HepG2 (cell line): ENCODE measurements around the gene MYH7. TPM values are rescaled to one million over a fixed set of nuclear protein-coding genes. Genes with fewer than 3 reads are reported as not detected.

Experiments used
- ATF7 ChIP-seq, 2 experiments: fragments of 450-650 bp in 1 of 2; sonication (generic) in 1 of 2; formaldehyde crosslinking in 1 of 2; IDR thresholded peaks; 2 replicates each; pipeline versions ENCODE4 v1.4.0 to v1.6.1; 2016 to 2020; ENCODE audit warnings: antibody characterized with exemption in 1 of 2, mild to moderate bottlenecking in 1 of 2, missing genetic modification reagents in 1 of 2
- CEBPG ChIP-seq: IDR thresholded peaks from 2 replicates; pipeline ENCODE4 v1.6.1; 2016
- EP300 ChIP-seq, 3 experiments: sonication (generic) in 1 of 3; formaldehyde crosslinking in 1 of 3; IDR thresholded peaks; 2 replicates each; pipeline versions ENCODE4 v1.5.1 to v1.6.1; 2011 to 2020; ENCODE audit warnings: low read depth in 2 of 3, low read length in 2 of 3, borderline replicate concordance in 1 of 3, improper control_type of control experiment in 1 of 3, mild to moderate bottlenecking in 1 of 3, missing genetic modification reagents in 1 of 3, moderate library complexity in 1 of 3
- EZH2 ChIP-seq: conservative IDR thresholded peaks from 2 replicates; pipeline ENCODE4 v1.6.1; 2012; ENCODE audit warnings: mild to moderate bottlenecking, low read depth, low read length, moderate library complexity
- HNRNPH1 ChIP-seq: fragments of 200-400 bp; formaldehyde crosslinking; optimal IDR thresholded peaks from 2 replicates; pipeline ENCODE3; 2017; ENCODE audit warnings: mild to moderate bottlenecking, low read depth, low read length
- MIXL1 ChIP-seq: IDR thresholded peaks from 2 replicates; pipeline ENCODE4 v1.6.1; 2016
- MLX ChIP-seq: IDR thresholded peaks from 2 replicates; pipeline ENCODE4 v1.6.1; 2016
- RXRB ChIP-seq: IDR thresholded peaks from 2 replicates; pipeline ENCODE4 v1.6.1; 2016; ENCODE audit warnings: borderline replicate concordance, missing genetic modification reagents, missing compliant biosample characterization
- SALL1 ChIP-seq: sonication (generic); formaldehyde crosslinking; IDR thresholded peaks from 2 replicates; pipeline ENCODE4 v1.8.0; 2022; ENCODE audit warnings: mild to moderate bottlenecking, missing genetic modification reagents
- SNAI1 ChIP-seq: sonication (generic); formaldehyde crosslinking; IDR thresholded peaks from 2 replicates; pipeline ENCODE4 v1.5.0; 2020; ENCODE audit warnings: mild to moderate bottlenecking, missing genetic modification reagents, borderline replicate concordance
- TMF1 ChIP-seq: sonication (generic); formaldehyde crosslinking; IDR thresholded peaks from 2 replicates; pipeline ENCODE4 v1.8.1; 2022; ENCODE audit warnings: low read depth, missing genetic modification reagents
- ZBTB7B ChIP-seq: sonication (generic); formaldehyde crosslinking; IDR thresholded peaks from 2 replicates; pipeline ENCODE4 v1.4.0; 2020; ENCODE audit warnings: missing genetic modification reagents
- ZBTB8A ChIP-seq: sonication (generic); formaldehyde crosslinking; IDR thresholded peaks from 2 replicates; pipeline ENCODE4 v1.4.0; 2020; ENCODE audit warnings: mild to moderate bottlenecking, low read depth, missing genetic modification reagents, borderline replicate concordance
- ZKSCAN1 ChIP-seq: fragments of 150-350 bp; IDR thresholded peaks from 2 replicates; pipeline ENCODE4 v1.6.1; 2014; ENCODE audit warnings: low read length
- ZNF788 ChIP-seq: sonication (generic); formaldehyde crosslinking; IDR thresholded peaks from 2 replicates; pipeline ENCODE4 v1.5.0; 2020; ENCODE audit warnings: mild to moderate bottlenecking, missing genetic modification reagents, borderline replicate concordance
- ZNF83 ChIP-seq: sonication (generic); formaldehyde crosslinking; IDR thresholded peaks from 2 replicates; pipeline ENCODE4 v1.4.0; 2020; ENCODE audit warnings: missing genetic modification reagents, mild to moderate bottlenecking, borderline replicate concordance
- ZSCAN29 ChIP-seq: sonication (generic); formaldehyde crosslinking; conservative IDR thresholded peaks from 2 replicates; pipeline ENCODE4 v1.4.0; 2020; ENCODE audit warnings: mild to moderate bottlenecking, missing genetic modification reagents
- polyA plus RNA-seq, 8 experiments: library from polyadenylated mRNA; depleted of rRNA in 3 of 8; stranded (reverse) in 7 of 8; unstranded in 1 of 8; fragments of >200 nt; fragmentation: Illumina TruSeq in 4 of 8; extraction: Trizol in 4 of 8; gene quantifications; 2 replicates each; pipeline versions ENCODE4 v1.2.1 to v1.2.3, GENCODE V29; 2011 to 2016; ENCODE audit warnings: low read depth in 4 of 8, missing spikeins in 1 of 8, mixed read lengths in 1 of 8; ENCODE audit not compliant: insufficient read depth in 1 of 8
- total RNA-seq, 5 experiments: library from RNA; depleted of rRNA; stranded (reverse); fragments of >200 nt; fragmentation: Illumina TruSeq; extraction: Trizol; gene quantifications; 2 replicates each; pipeline ENCODE4 v1.2.3, GENCODE V29; 2016; ENCODE audit warnings: low read depth in 1 of 5
- TF ChIP-seq, protein P1 (sequence below), 2 experiments: sonication (generic) in 1 of 2; formaldehyde crosslinking in 1 of 2; IDR thresholded peaks; 2 replicates each; pipeline versions ENCODE4 v1.4.0 to v1.6.1; 2018 to 2020; ENCODE audit warnings: missing genetic modification reagents in 2 of 2, borderline replicate concordance in 1 of 2, low read depth in 1 of 2, mild to moderate bottlenecking in 1 of 2, missing biosample characterization in 1 of 2
- TF ChIP-seq, protein P2 (sequence below): sonication (generic); formaldehyde crosslinking; IDR thresholded peaks from 2 replicates; pipeline ENCODE4 v1.4.0; 2020; ENCODE audit warnings: low read depth, mild to moderate bottlenecking, missing genetic modification reagents
- TF ChIP-seq, protein P3 (sequence below): sonication (generic); formaldehyde crosslinking; IDR thresholded peaks from 2 replicates; pipeline ENCODE4 v1.4.0; 2020; ENCODE audit warnings: missing genetic modification reagents, borderline replicate concordance
- TF ChIP-seq, protein P4 (sequence below): sonication (generic); formaldehyde crosslinking; IDR thresholded peaks from 2 replicates; pipeline ENCODE4 v1.8.1; 2023; ENCODE audit warnings: mild to moderate bottlenecking, missing genetic modification reagents, borderline replicate concordance

MYH7 gene
- total and polyA plus RNA-seq, 2 of the 13 experiments (the other 11 are each of a cell fraction or from before 2014, with no cell fraction given): 0.04 TPM; not detected in 1

GRCh38 chr14:23379366-23380196, 55.9 kb downstream of the MYH7 start (continued):
- no peak for TF ChIP-seq SNAI1
- peak; percentile 85; the same call in 1 of the 2 replicates for TF ChIP-seq EZH2
- peak; percentile 47; the same call in 1 of the 2 replicates for TF ChIP-seq ZNF788 (CRISPR knock-in tag)
- TF ChIP-seq RXRB (CRISPR knock-in tag): peak; percentile 61; the same call in 1 of the 2 replicates
- no peak for TF ChIP-seq ZBTB8A (CRISPR knock-in tag)
- TF ChIP-seq, protein P1, sequence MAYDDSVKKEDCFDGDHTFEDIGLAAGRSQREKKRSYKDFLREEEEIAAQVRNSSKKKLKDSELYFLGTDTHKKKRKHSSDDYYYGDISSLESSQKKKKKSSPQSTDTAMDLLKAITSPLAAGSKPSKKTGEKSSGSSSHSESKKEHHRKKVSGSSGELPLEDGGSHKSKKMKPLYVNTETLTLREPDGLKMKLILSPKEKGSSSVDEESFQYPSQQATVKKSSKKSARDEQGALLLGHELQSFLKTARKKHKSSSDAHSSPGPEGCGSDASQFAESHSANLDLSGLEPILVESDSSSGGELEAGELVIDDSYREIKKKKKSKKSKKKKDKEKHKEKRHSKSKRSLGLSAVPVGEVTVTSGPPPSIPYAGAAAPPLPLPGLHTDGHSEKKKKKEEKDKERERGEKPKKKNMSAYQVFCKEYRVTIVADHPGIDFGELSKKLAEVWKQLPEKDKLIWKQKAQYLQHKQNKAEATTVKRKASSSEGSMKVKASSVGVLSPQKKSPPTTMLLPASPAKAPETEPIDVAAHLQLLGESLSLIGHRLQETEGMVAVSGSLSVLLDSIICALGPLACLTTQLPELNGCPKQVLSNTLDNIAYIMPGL (CRISPR knock-in tag; IDR thresholded peaks at IDR 0.05; ENCODE audit: borderline replicate concordance in 1 of 2, low read depth in 1 of 2): peak; percentile 81 to 84; a peak in 3 of 4 replicates
- TF ChIP-seq EP300 (IDR thresholded peaks at IDR 0.05; ENCODE audit: low read depth in 2 of 2, low read length in 2 of 2): no peak
- no peak for TF ChIP-seq EP300 (CRISPR knock-in tag; IDR thresholded peaks at IDR 0.05; ENCODE audit: borderline replicate concordance)
- TF ChIP-seq MLX (CRISPR knock-in tag): no peak
- TF ChIP-seq, protein P2, sequence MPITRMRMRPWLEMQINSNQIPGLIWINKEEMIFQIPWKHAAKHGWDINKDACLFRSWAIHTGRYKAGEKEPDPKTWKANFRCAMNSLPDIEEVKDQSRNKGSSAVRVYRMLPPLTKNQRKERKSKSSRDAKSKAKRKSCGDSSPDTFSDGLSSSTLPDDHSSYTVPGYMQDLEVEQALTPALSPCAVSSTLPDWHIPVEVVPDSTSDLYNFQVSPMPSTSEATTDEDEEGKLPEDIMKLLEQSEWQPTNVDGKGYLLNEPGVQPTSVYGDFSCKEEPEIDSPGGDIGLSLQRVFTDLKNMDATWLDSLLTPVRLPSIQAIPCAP: no peak
- TF ChIP-seq ZBTB7B (CRISPR knock-in tag): no peak
- TF ChIP-seq ZNF83 (CRISPR knock-in tag): no peak
- TF ChIP-seq, protein P3, sequence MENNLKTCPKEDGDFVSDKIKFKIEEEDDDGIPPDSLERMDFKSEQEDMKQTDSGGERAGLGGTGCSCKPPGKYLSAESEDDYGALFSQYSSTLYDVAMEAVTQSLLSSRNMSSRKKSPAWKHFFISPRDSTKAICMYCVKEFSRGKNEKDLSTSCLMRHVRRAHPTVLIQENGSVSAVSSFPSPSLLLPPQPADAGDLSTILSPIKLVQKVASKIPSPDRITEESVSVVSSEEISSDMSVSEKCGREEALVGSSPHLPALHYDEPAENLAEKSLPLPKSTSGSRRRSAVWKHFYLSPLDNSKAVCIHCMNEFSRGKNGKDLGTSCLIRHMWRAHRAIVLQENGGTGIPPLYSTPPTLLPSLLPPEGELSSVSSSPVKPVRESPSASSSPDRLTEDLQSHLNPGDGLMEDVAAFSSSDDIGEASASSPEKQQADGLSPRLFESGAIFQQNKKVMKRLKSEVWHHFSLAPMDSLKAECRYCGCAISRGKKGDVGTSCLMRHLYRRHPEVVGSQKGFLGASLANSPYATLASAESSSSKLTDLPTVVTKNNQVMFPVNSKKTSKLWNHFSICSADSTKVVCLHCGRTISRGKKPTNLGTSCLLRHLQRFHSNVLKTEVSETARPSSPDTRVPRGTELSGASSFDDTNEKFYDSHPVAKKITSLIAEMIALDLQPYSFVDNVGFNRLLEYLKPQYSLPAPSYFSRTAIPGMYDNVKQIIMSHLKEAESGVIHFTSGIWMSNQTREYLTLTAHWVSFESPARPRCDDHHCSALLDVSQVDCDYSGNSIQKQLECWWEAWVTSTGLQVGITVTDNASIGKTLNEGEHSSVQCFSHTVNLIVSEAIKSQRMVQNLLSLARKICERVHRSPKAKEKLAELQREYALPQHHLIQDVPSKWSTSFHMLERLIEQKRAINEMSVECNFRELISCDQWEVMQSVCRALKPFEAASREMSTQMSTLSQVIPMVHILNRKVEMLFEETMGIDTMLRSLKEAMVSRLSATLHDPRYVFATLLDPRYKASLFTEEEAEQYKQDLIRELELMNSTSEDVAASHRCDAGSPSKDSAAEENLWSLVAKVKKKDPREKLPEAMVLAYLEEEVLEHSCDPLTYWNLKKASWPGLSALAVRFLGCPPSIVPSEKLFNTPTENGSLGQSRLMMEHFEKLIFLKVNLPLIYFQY (CRISPR knock-in tag): 0 out of 2 replicates have a peak, but pooled peaks have one; percentile 41
- TF ChIP-seq ATF7 (IDR thresholded peaks at IDR 0.05): no peak
- no peak for TF ChIP-seq ATF7 (CRISPR knock-in tag; IDR thresholded peaks at IDR 0.05)
- no peak for TF ChIP-seq HNRNPH1
- TF ChIP-seq CEBPG (CRISPR knock-in tag): no peak
- peak; percentile 51; the same call in 1 of the 2 replicates for TF ChIP-seq MIXL1 (CRISPR knock-in tag)
- TF ChIP-seq ZKSCAN1: no peak
- TF ChIP-seq, protein P4, sequence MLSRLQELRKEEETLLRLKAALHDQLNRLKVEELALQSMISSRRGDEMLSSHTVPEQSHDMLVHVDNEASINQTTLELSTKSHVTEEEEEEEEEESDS (CRISPR knock-in tag): no peak
- TF ChIP-seq TMF1 (CRISPR knock-in tag): no peak
- TF ChIP-seq ZSCAN29 (CRISPR knock-in tag): no peak
- peak; percentile 86 for TF ChIP-seq SALL1 (CRISPR knock-in tag)
